ENCODE measurements around the gene HHEX. TPM values are rescaled to one million over a fixed set of nuclear protein-coding genes. Genes with fewer than 3 reads are reported as not detected.
A peak's percentile ranks its signal among the peaks of the same experiment; 100 is the strongest.

The HHEX gene
- polyA plus RNA-seq, 2 of the 4 experiments (the other 2 are of a cell fraction) = 18.1 to 28.1 TPM

GRCh38 chr10:92688927-92689662, 660 bp upstream of the HHEX start (continued):
- TF ChIP-seq PBX3 (IDR thresholded peaks at IDR 0.05) = no peak
- no peak for TF ChIP-seq KDM5A (IDR thresholded peaks at IDR 0.05)
- no peak for TF ChIP-seq ESRRA (IDR thresholded peaks at IDR 0.05; ENCODE audit: borderline replicate concordance, low read length)
- TF ChIP-seq TFCP2L1 (CRISPR knock-in tag; IDR thresholded peaks at IDR 0.05) = no peak
- TF ChIP-seq NPAS2 (CRISPR knock-in tag; IDR thresholded peaks at IDR 0.05; ENCODE audit: borderline replicate concordance) = no peak
- no peak for TF ChIP-seq CBX8 (IDR thresholded peaks at IDR 0.05)

- peak overlapping the region; percentile 97 for H3K4me3 ChIP-seq
- peak overlapping the region; percentile 95 to 97 for H3K27ac ChIP-seq
- FAIRE-seq (no peak), ATAC-seq (peak; percentile 62 to 68), DNase-seq (ENCODE audit: low read depth in 1 of 2, low spot score in 1 of 2) (peak; percentile 46 to 73)
- CTCF ChIA-PET = interaction anchor here (0.6 to 2.5 kb wide), 6 partner anchors 8 to 735 kb away, joined by 3 to 6 read pairs (median 4); partner anchors contain the start of gene EXOC6
- 6% methylated on average over 13 of the region's 73 CpGs for WGBS (ENCODE audit: missing lambda C conversion rate)
- POLR2A ChIA-PET = interaction anchor here (0.8 to 3.3 kb wide), 10 partner anchors 9 to 189 kb away, joined by 3 to 31 read pairs (median 6); partner anchors contain the start of genes EXOC6, IDE and KIF11
- peak overlapping the region; percentile 95 for H3K4me2 ChIP-seq
- peaks cover 48% of the 10 kb centered on the region for H3K4me1 ChIP-seq
- peaks cover 2% of the 10 kb centered on the region; the same call in 1 of the 3 replicates for H3K9me3 ChIP-seq
- TF ChIP-seq ZSCAN20 (CRISPR knock-in tag; IDR thresholded peaks at IDR 0.05) (no peak), HOXA7 (CRISPR knock-in tag; IDR thresholded peaks at IDR 0.05) (no peak), E2F6 (IDR thresholded peaks at IDR 0.05; ENCODE audit: borderline replicate concordance, low read depth) (peak; percentile 58; the same call in 1 of the 2 replicates), EHMT2 (IDR thresholded peaks at IDR 0.05; ENCODE audit: low read depth) (no peak), PHF8 (IDR thresholded peaks at IDR 0.05; ENCODE audit: borderline replicate concordance, low read depth) (peak; percentile 56), TP53 (CRISPR knock-in tag; IDR thresholded peaks at IDR 0.05) (no peak; the same call in 1 of the 2 replicates), JUN (IDR thresholded peaks at IDR 0.05) (no peak; a peak in 2 of 5 replicates), CBX8 (IDR thresholded peaks at IDR 0.05) (no peak), HDAC2 (IDR thresholded peaks at IDR 0.05) (no peak), FOSB (CRISPR knock-in tag; IDR thresholded peaks at IDR 0.05) (no peak), HOXB5 (CRISPR knock-in tag; IDR thresholded peaks at IDR 0.05) (no peak), CEBPB (IDR thresholded peaks at IDR 0.05) (no peak), NPAS2 (CRISPR knock-in tag; IDR thresholded peaks at IDR 0.05; ENCODE audit: borderline replicate concordance) (no peak), NFE2L2 (conservative IDR thresholded peaks at IDR 0.05; ENCODE audit: low read length) (no peak), SREBF2 (IDR thresholded peaks at IDR 0.05) (no peak), FOSL2 (IDR thresholded peaks at IDR 0.05) (no peak), FOSL2 (CRISPR knock-in tag; IDR thresholded peaks at IDR 0.05) (peak; percentile 66), ELK1 (IDR thresholded peaks at IDR 0.05; ENCODE audit: low read depth, low read length) (no peak), BHLHE40 (IDR thresholded peaks at IDR 0.05; ENCODE audit: low read depth, low read length) (no peak), USF2 (IDR thresholded peaks at IDR 0.05) (no peak), MAX (IDR thresholded peaks at IDR 0.05) (no peak; the same call in none of the 2 replicates), JUNB (IDR thresholded peaks at IDR 0.05) (no peak), RCOR1 (IDR thresholded peaks at IDR 0.05; ENCODE audit: low read depth, low read length) (no peak), GATA3 (IDR thresholded peaks at IDR 0.05; ENCODE audit: borderline replicate concordance) (no peak), RFX5 (IDR thresholded peaks at IDR 0.05) (no peak), ZC3H11A (IDR thresholded peaks at IDR 0.05) (no peak), EP300 (IDR thresholded peaks at IDR 0.05) (no peak), MYC (IDR thresholded peaks at IDR 0.05; ENCODE audit: borderline replicate concordance, low read length) (no peak), ZFP36 (IDR thresholded peaks at IDR 0.05; ENCODE audit: borderline replicate concordance, partially characterized antibody) (no peak), HES2 (IDR thresholded peaks at IDR 0.05) (no peak), CBX2 (IDR thresholded peaks at IDR 0.05; ENCODE audit: borderline replicate concordance, low read depth) (no peak), POLR2AphosphoS2 (conservative IDR thresholded peaks at IDR 0.05; ENCODE audit: low read length) (no peak), TFCP2L1 (CRISPR knock-in tag; IDR thresholded peaks at IDR 0.05) (no peak), ZNF302 (CRISPR knock-in tag; IDR thresholded peaks at IDR 0.05) (no peak)
These were observed 608 bp downstream of the HHEX start for GRCh38 chr10:92690211-92690914.
